Mesenchymal stem cell (in vitro differentiated cells and primary cell): ENCODE data around the gene FNDC3B.
A peak's percentile ranks its signal among the peaks of the same experiment; 100 is the strongest.

Experiments
- DNase-seq: peaks from one replicate; pipeline ENCODE4 v3.0.0-alpha.2; 2013
- H2AFZ ChIP-seq: one replicate; pipeline ENCODE4 v1.6.1; 2013; ENCODE audit warnings: low read depth, mild to moderate bottlenecking, control low read depth, inconsistent platforms, low read length, moderate library complexity
- H2AK5ac ChIP-seq: 2 replicates; pipeline ENCODE4 v1.6.1; 2013; ENCODE audit warnings: low read length, moderate library complexity, mild to moderate bottlenecking, inconsistent platforms; ENCODE audit not compliant: severe bottlenecking
- H2BK120ac ChIP-seq: one replicate; pipeline ENCODE4 v1.6.1; 2013; ENCODE audit warnings: low read depth, mild to moderate bottlenecking, inconsistent platforms, low read length, moderate library complexity
- H2BK12ac ChIP-seq, 2 experiments: one replicate each; pipeline ENCODE4 v1.6.1; 2013; ENCODE audit warnings: inconsistent platforms in 2 of 2, low read length in 2 of 2, mild to moderate bottlenecking in 2 of 2, moderate library complexity in 2 of 2, control low read depth in 1 of 2
- H2BK15ac ChIP-seq: one replicate; pipeline ENCODE4 v1.6.1; 2013; ENCODE audit warnings: mild to moderate bottlenecking, low read depth, inconsistent platforms; ENCODE audit not compliant: poor library complexity, severe bottlenecking
- H2BK5ac ChIP-seq: 2 replicates; pipeline ENCODE4 v1.6.1; 2013; ENCODE audit warnings: low read depth, mild to moderate bottlenecking, low read length, control low read depth, inconsistent platforms; ENCODE audit not compliant: poor library complexity, severe bottlenecking
- H3K14ac ChIP-seq, 2 experiments: one replicate each; pipeline ENCODE4 v1.6.1; 2013; ENCODE audit warnings: inconsistent platforms in 2 of 2, low read length in 2 of 2, control low read depth in 1 of 2, mild to moderate bottlenecking in 1 of 2, moderate library complexity in 1 of 2
- H3K18ac ChIP-seq, 2 experiments: one replicate each; pipeline ENCODE4 v1.6.1; 2013; ENCODE audit warnings: inconsistent platforms in 2 of 2, low read length in 2 of 2, control low read depth in 1 of 2, low read depth in 1 of 2, mild to moderate bottlenecking in 1 of 2
- H3K23ac ChIP-seq, 2 experiments: one replicate each; pipeline ENCODE4 v1.6.1; 2013; ENCODE audit warnings: inconsistent platforms in 2 of 2, low read length in 2 of 2, mild to moderate bottlenecking in 2 of 2, moderate library complexity in 2 of 2, control low read depth in 1 of 2
- H3K27ac ChIP-seq: 2 replicates; pipeline ENCODE4 v1.5.1; 2013; ENCODE audit warnings: mild to moderate bottlenecking, moderate library complexity, low read length, control low read depth, inconsistent platforms; ENCODE audit not compliant: poor library complexity, severe bottlenecking
- H3K27me3 ChIP-seq, 2 experiments: 2 replicates each; pipeline versions ENCODE4 v1.6.1 to v1.7.0; 2013; ENCODE audit warnings: low read length in 2 of 2, mild to moderate bottlenecking in 2 of 2, moderate library complexity in 2 of 2, control low read depth in 1 of 2, inconsistent platforms in 1 of 2; ENCODE audit not compliant: control insufficient read depth in 1 of 2, insufficient read depth in 1 of 2
- H3K36me3 ChIP-seq, 2 experiments: 2 replicates each; pipeline versions ENCODE4 v1.6.1 to v1.7.0; 2013; ENCODE audit warnings: low read length in 2 of 2, control low read depth in 1 of 2, inconsistent platforms in 1 of 2, low read depth in 1 of 2, mild to moderate bottlenecking in 1 of 2; ENCODE audit not compliant: insufficient read depth in 2 of 2, control insufficient read depth in 1 of 2
- H3K4ac ChIP-seq, 2 experiments: one replicate each; pipeline ENCODE4 v1.6.1; 2013; ENCODE audit warnings: inconsistent platforms in 2 of 2, low read length in 2 of 2, mild to moderate bottlenecking in 2 of 2, moderate library complexity in 2 of 2, control low read depth in 1 of 2, low read depth in 1 of 2
- H3K4me1 ChIP-seq: 2 replicates; pipeline ENCODE4 v1.6.1; 2013; ENCODE audit warnings: low read depth, low read length, control low read depth; ENCODE audit not compliant: control insufficient read depth, insufficient read depth
- H3K4me2 ChIP-seq: 2 replicates; pipeline ENCODE4 v1.6.1; 2013; ENCODE audit warnings: low read length, mild to moderate bottlenecking, inconsistent platforms; ENCODE audit not compliant: poor library complexity, severe bottlenecking
- H3K4me3 ChIP-seq, 2 experiments: 2 replicates each; pipeline versions ENCODE4 v1.5.1 to v1.7.0; 2013; ENCODE audit warnings: low read length in 2 of 2, mild to moderate bottlenecking in 2 of 2, control low read depth in 1 of 2, low read depth in 1 of 2; ENCODE audit not compliant: insufficient read depth in 1 of 2
- H3K79me1 ChIP-seq: replicated peaks from 2 replicates; pipeline ENCODE4 v1.6.1; 2013; ENCODE audit warnings: mild to moderate bottlenecking, control low read depth, low read length, inconsistent platforms; ENCODE audit not compliant: poor library complexity, severe bottlenecking
- H3K9ac ChIP-seq: 2 replicates; pipeline ENCODE4 v1.7.0; 2013; ENCODE audit warnings: mild to moderate bottlenecking, low read length, moderate library complexity
- H3K9me3 ChIP-seq: 2 replicates; pipeline ENCODE4 v1.7.0; 2013; ENCODE audit warnings: mild to moderate bottlenecking, low read length; ENCODE audit not compliant: control insufficient read depth
- H4K8ac ChIP-seq: one replicate; pipeline ENCODE4 v1.6.1; 2013; ENCODE audit warnings: inconsistent platforms, mild to moderate bottlenecking, low read length, moderate library complexity
- H4K91ac ChIP-seq: one replicate; pipeline ENCODE4 v1.6.1; 2013; ENCODE audit warnings: mild to moderate bottlenecking, low read length, inconsistent platforms
- WGBS: methylation state at CpG from one replicate; pipeline ENCODE4 v1.1.7; 2013; ENCODE audit warnings: mixed read lengths; 5-methylcytosine and 5-hydroxymethylcytosine counted together

Gene FNDC3B

DNA sequence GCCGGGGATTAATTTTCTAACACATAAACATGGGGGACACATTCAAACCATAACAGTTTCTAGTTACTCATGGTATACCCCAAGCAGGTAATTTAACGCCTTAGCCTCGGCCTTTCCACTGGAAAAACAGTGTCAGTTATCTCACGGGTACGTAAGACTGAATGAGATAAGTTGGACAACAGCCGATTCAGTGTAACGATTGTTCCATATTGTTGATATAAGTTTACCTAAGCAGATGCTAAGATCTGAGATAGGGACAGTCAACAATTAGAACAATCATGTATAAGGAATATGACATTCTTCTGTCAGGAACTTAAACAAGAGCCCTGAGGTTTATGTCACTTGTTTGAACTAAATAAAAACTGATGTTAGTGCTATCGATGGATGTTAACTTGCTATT is 278.1 kb downstream of the FNDC3B start:
- H3K9me3 ChIP-seq: no peaks in the 10 kb centered on the region
- H2BK120ac ChIP-seq: no peak overlapping the region
- H3K27me3 ChIP-seq: no peaks in the 10 kb centered on the region
- no peak overlapping the region for H3K4ac ChIP-seq
- H2BK12ac ChIP-seq: no peak overlapping the region
- no peak overlapping the region for H3K23ac ChIP-seq
- peaks cover 11% of the 10 kb centered on the region for H3K4me1 ChIP-seq
- WGBS: 86% methylated on average over 8 of the region's 8 CpGs
- H3K18ac ChIP-seq: peak overlapping the region; percentile 46 to 63
- H3K14ac ChIP-seq: no peak overlapping the region
- H3K9ac ChIP-seq: peak overlapping the region; percentile 70
- peak overlapping the region; percentile 16 for H2AK5ac ChIP-seq
- no peak overlapping the region for H2BK15ac ChIP-seq
- peaks cover 8 to 71% of the 10 kb centered on the region in 2 experiments for H3K36me3 ChIP-seq
- H3K79me1 ChIP-seq: peaks cover 17% of the 10 kb centered on the region
- no peak overlapping the region for H2BK5ac ChIP-seq
- H3K4me3 ChIP-seq: peak overlapping the region in 1 of 2 experiments; percentile 39
- no peak overlapping the region for H4K91ac ChIP-seq
- DNase-seq: no peak
- peak overlapping the region; percentile 83 for H3K27ac ChIP-seq
- no peak overlapping the region for H3K4me2 ChIP-seq
- no peak overlapping the region for H4K8ac ChIP-seq
- no peak overlapping the region for H2AFZ ChIP-seq

DNA sequence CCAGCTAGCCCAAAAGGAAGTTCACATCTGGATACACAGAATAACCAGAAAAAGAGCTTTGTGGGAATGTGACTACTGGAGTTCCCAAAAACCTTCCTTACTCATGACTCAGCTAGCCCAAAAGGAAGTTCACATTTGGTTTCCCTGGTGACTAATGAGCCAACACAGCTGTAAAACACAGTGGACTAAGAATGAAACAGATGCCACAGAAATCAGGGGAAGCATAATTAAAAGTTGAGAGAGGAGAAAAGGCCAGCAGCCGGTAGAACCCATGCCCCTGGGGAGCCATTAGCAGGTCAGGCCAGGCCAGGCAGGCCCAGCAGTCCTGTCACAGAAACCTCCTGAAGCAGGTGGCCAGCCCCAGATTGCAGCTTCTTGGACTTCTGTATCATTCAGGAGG is 278.6 kb downstream of the FNDC3B start:
- H2BK12ac ChIP-seq: no peak overlapping the region
- no peak overlapping the region for H2BK15ac ChIP-seq
- no peak overlapping the region for H2AFZ ChIP-seq
- no peak overlapping the region for H3K23ac ChIP-seq
- H3K4me1 ChIP-seq: peaks cover 13% of the 10 kb centered on the region
- H3K9me3 ChIP-seq: no peaks in the 10 kb centered on the region
- peak overlapping the region; percentile 83 for H3K27ac ChIP-seq
- WGBS: 0% methylated on average over 1 of the region's 1 CpG
- peaks cover 8 to 70% of the 10 kb centered on the region in 2 experiments for H3K36me3 ChIP-seq
- no peak overlapping the region for H3K4ac ChIP-seq
- H2BK120ac ChIP-seq: no peak overlapping the region
- H4K91ac ChIP-seq: no peak overlapping the region
- peak overlapping the region; percentile 70 for H3K9ac ChIP-seq
- no peak overlapping the region for H3K4me2 ChIP-seq
- H3K79me1 ChIP-seq: peaks cover 14% of the 10 kb centered on the region
- H3K4me3 ChIP-seq: no peak overlapping the region
- H4K8ac ChIP-seq: no peak overlapping the region
- no peak overlapping the region for H3K14ac ChIP-seq
- no peaks in the 10 kb centered on the region for H3K27me3 ChIP-seq
- peak; percentile 96 for DNase-seq
- H2AK5ac ChIP-seq: no peak overlapping the region
- H3K18ac ChIP-seq: peak overlapping the region; percentile 46 to 63
- H2BK5ac ChIP-seq: no peak overlapping the region

DNA sequence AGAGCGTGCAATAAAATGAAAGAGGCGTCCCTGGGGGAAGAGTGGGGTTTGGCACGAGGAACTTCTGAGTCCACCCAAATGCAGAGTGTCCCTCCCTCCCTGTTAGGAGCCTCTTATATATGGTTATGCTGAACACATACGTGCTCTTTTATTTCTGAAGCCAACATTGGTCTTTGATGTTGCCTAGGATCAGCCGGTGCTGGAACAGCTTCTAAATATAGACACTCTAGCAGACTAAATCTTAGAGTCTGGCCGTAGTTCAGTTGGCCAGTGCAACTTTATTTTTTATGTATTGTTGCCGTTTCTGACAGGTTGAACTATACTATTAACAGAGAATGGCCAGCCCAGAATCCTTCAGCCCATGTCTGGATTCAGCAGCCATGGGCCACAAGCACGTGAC is 280.2 kb downstream of the FNDC3B start:
- peak overlapping the region; percentile 58 for H2AK5ac ChIP-seq

DNA sequence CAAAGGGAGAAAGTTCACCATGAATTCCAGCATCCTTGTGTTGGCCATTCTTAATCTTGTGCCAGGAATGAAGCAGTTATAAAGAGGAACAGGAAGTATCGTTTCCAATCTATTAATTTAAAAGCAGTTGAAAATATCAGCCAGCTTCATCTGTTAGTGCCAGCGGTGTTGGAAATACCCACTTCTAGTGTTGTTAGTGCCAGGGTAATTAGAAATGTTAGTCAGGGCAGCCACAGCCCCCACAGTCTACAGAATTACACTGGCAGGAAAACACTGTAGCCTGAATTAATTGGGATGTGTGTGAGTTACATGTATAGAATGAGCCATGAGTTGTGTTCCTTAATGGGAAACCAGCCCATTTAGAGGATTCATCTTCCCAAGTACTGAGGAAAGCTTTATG is 281.1 kb downstream of the FNDC3B start:
- Histone ChIP-seq H2BK15ac (no peak overlapping the region), H3K23ac (peak overlapping the region in 1 of 2 experiments; percentile 63), H3K4me2 (no peak overlapping the region), H3K9ac (no peak overlapping the region), H3K79me1 (peaks cover 20% of the 10 kb centered on the region), H3K4ac (no peak overlapping the region), H3K36me3 (peaks cover 19 to 70% of the 10 kb centered on the region in 2 experiments), H2AK5ac (no peak overlapping the region), H3K4me3 (no peak overlapping the region), H2BK5ac (no peak overlapping the region), H3K18ac (no peak overlapping the region), H3K9me3 (no peaks in the 10 kb centered on the region), H4K8ac (no peak overlapping the region), H4K91ac (no peak overlapping the region), H2BK12ac (no peak overlapping the region), H3K14ac (no peak overlapping the region), H2BK120ac (no peak overlapping the region), H3K4me1 (peaks cover 10% of the 10 kb centered on the region), H3K27ac (no peak overlapping the region), H3K27me3 (no peaks in the 10 kb centered on the region), H2AFZ (no peak overlapping the region)
- DNase-seq: no peak
- WGBS: 100% methylated on average over 2 of the region's 2 CpGs

More for the DNA sequence above, 280.2 kb downstream of the FNDC3B start:
- H3K4ac ChIP-seq: no peak overlapping the region
- no peak for DNase-seq
- H3K23ac ChIP-seq: no peak overlapping the region
- no peaks in the 10 kb centered on the region for H3K27me3 ChIP-seq
- peaks cover 8% of the 10 kb centered on the region for H3K4me1 ChIP-seq
- H2BK120ac ChIP-seq: no peak overlapping the region
- H2BK12ac ChIP-seq: peak overlapping the region in 1 of 2 experiments; percentile 43
- no peak overlapping the region for H3K9ac ChIP-seq
- H2AFZ ChIP-seq: no peak overlapping the region
- no peak overlapping the region for H4K8ac ChIP-seq
- no peak overlapping the region for H4K91ac ChIP-seq
- no peak overlapping the region for H3K14ac ChIP-seq
- H3K36me3 ChIP-seq: peaks cover 14 to 68% of the 10 kb centered on the region in 2 experiments
- H3K4me3 ChIP-seq: no peak overlapping the region
- H3K9me3 ChIP-seq: no peaks in the 10 kb centered on the region
- no peak overlapping the region for H2BK5ac ChIP-seq
- no peak overlapping the region for H2BK15ac ChIP-seq
- H3K4me2 ChIP-seq: no peak overlapping the region
- peaks cover 16% of the 10 kb centered on the region for H3K79me1 ChIP-seq
- H3K18ac ChIP-seq: peak overlapping the region in 1 of 2 experiments; percentile 64
- peak overlapping the region; percentile 83 for H3K27ac ChIP-seq
- 93% methylated on average over 8 of the region's 8 CpGs for WGBS
